Tibial nerve (tissue), 4 donors: Measurements from ENCODE around the gene RAB9A. TPM values are rescaled to one million over a fixed set of nuclear protein-coding genes. Genes with fewer than 3 reads are reported as not detected.

Experiments used
- DNase-seq, 2 donors: peaks; one replicate each; pipeline ENCODE4 v3.0.0-alpha.2; 2019; ENCODE audit warnings: low spot score in 2 of 2
- H3K27ac ChIP-seq, 4 donors: fragments of 200-600 bp; sonication (generic) in 3 of 4; one replicate each; pipeline ENCODE4 v1.5.1; 2017 to 2019; ENCODE audit warnings: mild to moderate bottlenecking in 1 of 4
- H3K27me3 ChIP-seq, 2 donors: fragments of 200-600 bp; sonication (generic) in 1 of 2; one replicate each; pipeline versions ENCODE4 v1.5.1 to v1.6.0; 2017 to 2019
- H3K36me3 ChIP-seq, 3 donors: fragments of 200-600 bp; sonication (generic); one replicate each; pipeline ENCODE4 v1.5.1; 2018 to 2019
- H3K4me1 ChIP-seq, 4 donors: fragments of 200-600 bp; sonication (generic) in 3 of 4; one replicate each; pipeline ENCODE4 v1.5.1; 2017 to 2019
- H3K4me3 ChIP-seq, 4 donors: fragments of 200-600 bp; sonication (generic) in 3 of 4; one replicate each; pipeline ENCODE4 v1.5.1; 2017 to 2019; ENCODE audit warnings: mild to moderate bottlenecking in 1 of 4, moderate library complexity in 1 of 4
- H3K9me3 ChIP-seq, 4 donors: fragments of 200-600 bp; sonication (generic) in 3 of 4; one replicate each; pipeline ENCODE4 v1.5.1; 2017 to 2019
- CTCF ChIP-seq, 5 experiments: fragments of 200-600 bp in 3 of 5; fragments of 450-650 bp in 2 of 5; sonication (generic) in 3 of 5; IDR thresholded peaks; one replicate each; pipeline ENCODE4 v1.5.1; 2016 to 2019; ENCODE audit warnings: antibody characterized with exemption in 5 of 5, mild to moderate bottlenecking in 3 of 5, moderate library complexity in 2 of 5
- EP300 ChIP-seq, 2 donors: sonication (generic); formaldehyde crosslinking; IDR thresholded peaks; one replicate each; pipeline ENCODE4 v1.6.1; 2017; ENCODE audit warnings: antibody characterized with exemption in 2 of 2, mild to moderate bottlenecking in 1 of 2
- POLR2A ChIP-seq, 2 donors: fragments of 450-650 bp; IDR thresholded peaks; one replicate each; pipeline ENCODE4 v1.6.1; 2017; ENCODE audit warnings: antibody characterized with exemption in 2 of 2, mild to moderate bottlenecking in 2 of 2, moderate library complexity in 2 of 2
- WGBS, 2 donors: methylation state at CpG; one replicate each; pipeline ENCODE4 v1.1.5; 2018; 5-methylcytosine and 5-hydroxymethylcytosine counted together
- total RNA-seq, 4 donors: library from RNA; depleted of rRNA; stranded (reverse); fragments of >200 nt; gene quantifications; one replicate each; pipeline ENCODE4 v1.1.0, GENCODE V29; 2016

RAB9A gene
- total RNA-seq, 4 donors from 2014 or later, result 20.1 to 69.5 (median 24.9) TPM

DNA sequence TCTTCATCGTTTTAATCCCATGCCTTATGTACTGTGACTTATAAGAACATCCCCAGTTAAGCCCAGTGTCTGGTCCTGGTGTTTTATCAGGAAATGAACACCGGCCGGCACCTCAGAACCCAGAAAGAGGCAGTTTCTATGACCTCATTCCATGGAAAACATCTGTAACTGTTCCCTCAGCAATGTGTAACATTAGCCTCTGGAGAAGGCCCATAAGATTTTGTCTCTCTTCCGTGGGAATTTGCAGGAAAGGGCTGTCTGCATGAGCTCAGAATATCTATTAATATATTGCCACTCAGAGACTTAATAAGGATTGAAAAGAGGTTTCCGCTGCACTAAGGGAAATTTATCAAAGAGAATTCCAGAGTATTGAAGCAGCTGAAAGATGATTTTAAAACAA is 39.1 kb upstream of the RAB9A start:
- TF ChIP-seq POLR2A (IDR thresholded peaks at IDR 0.05), result no peak
- no peak for TF ChIP-seq CTCF (IDR thresholded peaks at IDR 0.05)
- no peak for TF ChIP-seq EP300 (IDR thresholded peaks at IDR 0.05)
- Histone ChIP-seq H3K27ac (no peak overlapping the region), H3K4me3 (no peak overlapping the region), H3K9me3 (no peaks in the 10 kb centered on the region), H3K4me1 (peaks cover 0 to 15% (median 9%) of the 10 kb centered on the region in 4 donors), H3K27me3 (peaks cover 0 to 22% of the 10 kb centered on the region in 2 donors), H3K36me3 (no peaks in the 10 kb centered on the region)
- WGBS, 2 donors, result 52 to 62% methylated on average over 5 of the region's 5 CpGs
- no peak for DNase-seq

DNA sequence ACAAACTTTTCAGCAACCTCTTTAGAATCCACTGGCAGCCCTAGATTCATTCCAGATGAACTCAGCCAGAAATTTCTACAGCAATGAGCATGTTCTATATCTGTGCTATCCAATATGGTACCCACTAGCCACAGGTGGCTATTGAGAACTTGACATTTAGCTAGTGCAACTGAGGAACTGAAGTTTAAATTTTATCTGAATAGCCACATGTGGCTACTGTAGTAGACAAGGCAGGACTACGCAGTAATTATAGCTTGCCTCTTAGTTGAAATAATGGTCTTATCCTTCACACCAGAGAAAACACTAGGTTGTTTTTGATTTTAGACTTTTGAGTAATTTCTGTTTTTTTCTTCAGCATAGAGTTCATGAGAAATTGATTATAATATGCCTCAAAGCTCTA is 38.6 kb upstream of the RAB9A start:
- peaks cover 0 to 18% of the 10 kb centered on the region in 2 donors for H3K27me3 ChIP-seq
- no peak overlapping the region for H3K27ac ChIP-seq
- no peak for TF ChIP-seq POLR2A (IDR thresholded peaks at IDR 0.05)
- no peak for TF ChIP-seq CTCF (IDR thresholded peaks at IDR 0.05)
- no peak for TF ChIP-seq EP300 (IDR thresholded peaks at IDR 0.05)
- WGBS, 2 donors, result 97 to 100% methylated on average over 1 of the region's 1 CpG
- peaks cover 0 to 15% (median 9%) of the 10 kb centered on the region in 4 donors for H3K4me1 ChIP-seq
- H3K9me3 ChIP-seq, result no peaks in the 10 kb centered on the region
- H3K4me3 ChIP-seq, result no peak overlapping the region
- DNase-seq, result no peak
- no peaks in the 10 kb centered on the region for H3K36me3 ChIP-seq

- 57 to 90% methylated on average over 3 of the region's 3 CpGs for WGBS, 2 donors
- Histone ChIP-seq H3K36me3 (no peaks in the 10 kb centered on the region), H3K27ac (no peak overlapping the region), H3K9me3 (no peaks in the 10 kb centered on the region), H3K4me3 (no peak overlapping the region), H3K4me1 (peaks cover 0 to 15% (median 9%) of the 10 kb centered on the region in 4 donors), H3K27me3 (peaks cover 0 to 10% of the 10 kb centered on the region in 2 donors)
- no peak for TF ChIP-seq POLR2A (IDR thresholded peaks at IDR 0.05)
- no peak for TF ChIP-seq CTCF (IDR thresholded peaks at IDR 0.05)
- no peak for TF ChIP-seq EP300 (IDR thresholded peaks at IDR 0.05)
- no peak for DNase-seq
These were observed 37.8 kb upstream of the RAB9A start for GRCh38 chrX:13651150-13651549.

DNA sequence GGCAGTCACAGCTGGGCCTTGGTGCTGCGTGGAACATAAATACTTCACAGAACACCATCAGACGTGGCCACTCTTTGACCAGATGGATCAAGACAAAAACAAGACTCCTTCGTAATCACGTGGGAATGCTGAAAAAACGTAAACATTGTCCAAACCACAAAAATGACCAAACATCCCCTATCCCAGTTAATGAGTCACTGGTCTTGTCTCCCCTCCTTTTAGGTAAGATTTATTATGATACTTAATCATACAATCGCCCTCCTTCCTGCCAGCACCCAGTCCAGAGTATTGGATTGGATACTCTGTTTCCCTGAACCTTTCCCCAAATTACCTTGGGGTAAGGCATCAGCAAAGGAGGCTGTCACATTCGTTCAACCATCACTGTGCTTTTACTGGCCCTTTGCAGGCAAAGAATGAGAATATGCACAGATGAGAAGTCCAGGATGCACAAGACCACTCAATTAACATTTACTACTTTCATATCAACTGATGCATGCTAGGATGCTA is 36.6 kb upstream of the RAB9A start:
- no peak for TF ChIP-seq CTCF (IDR thresholded peaks at IDR 0.05)
- peak overlapping the region; percentile 37 to 69 (median 62) for H3K4me3 ChIP-seq
- 29 to 41% methylated on average over 7 of the region's 7 CpGs for WGBS, 2 donors
- no peaks in the 10 kb centered on the region for H3K36me3 ChIP-seq
- DNase-seq, result no peak
- peaks cover 0 to 15% (median 7%) of the 10 kb centered on the region in 4 donors for H3K4me1 ChIP-seq
- H3K27ac ChIP-seq, result peak overlapping the region; percentile 75 to 96 (median 88)
- no peaks in the 10 kb centered on the region for H3K27me3 ChIP-seq
- no peaks in the 10 kb centered on the region for H3K9me3 ChIP-seq

DNA sequence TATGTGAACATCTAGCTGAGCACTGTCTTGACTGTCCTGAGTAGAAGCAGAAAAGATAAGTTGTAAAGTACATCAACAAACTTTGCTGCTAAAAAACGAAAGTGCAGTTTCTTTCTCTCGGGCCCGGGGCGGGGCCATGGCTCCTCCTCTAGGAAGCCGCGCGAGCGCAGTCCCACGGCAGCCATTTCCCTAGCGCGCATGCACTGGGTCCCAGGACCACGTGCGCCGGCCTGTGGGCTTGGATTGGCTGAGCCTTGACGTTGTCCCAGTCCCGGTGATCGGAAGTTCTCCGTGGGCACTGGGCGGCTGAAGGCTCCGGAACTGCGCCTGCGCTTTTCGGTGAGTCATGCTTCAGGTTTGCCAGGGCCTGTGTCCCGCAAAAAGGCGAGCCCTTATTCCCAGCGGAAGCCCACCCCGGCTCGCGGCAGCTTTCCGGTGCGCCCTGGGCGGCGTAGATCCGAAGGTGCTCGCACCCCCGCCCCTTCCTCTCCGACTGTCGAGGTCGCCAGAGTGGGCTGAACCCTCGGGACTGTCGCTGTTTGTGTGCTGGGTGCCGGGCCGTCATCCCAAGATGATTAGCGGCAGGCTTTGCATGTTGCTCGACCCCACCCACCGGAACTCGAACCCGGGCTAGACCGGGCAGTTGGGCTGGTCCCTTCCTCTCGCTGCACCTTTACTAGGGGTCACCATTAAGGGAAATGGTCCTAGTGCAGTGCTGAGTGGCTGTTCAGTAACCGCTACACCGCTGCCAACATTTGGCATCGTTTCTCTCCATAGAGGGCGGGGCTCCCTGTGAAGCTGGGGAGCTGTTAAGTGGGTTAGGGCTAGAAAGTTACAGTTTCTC is 35.9 kb upstream of the RAB9A start, which contains the start of gene TCEANC:
Gene TCEANC, plus strand, starts transcription at position 292 of the 844 bp plus-strand sequence. CDS start 9,368 bp downstream, outside the sequence.
- TF ChIP-seq POLR2A (IDR thresholded peaks at IDR 0.05) (peak; percentile 62 to 79), EP300 (IDR thresholded peaks at IDR 0.05) (peak; percentile 79 to 92), CTCF (IDR thresholded peaks at IDR 0.05) (peak in 2 of 5 experiments; percentile 11 to 47)
- peak; percentile 87 for DNase-seq
- WGBS, 2 donors, result 0 to 6% methylated on average over 22 to 43 of the region's 54 CpGs

More for the DNA sequence above, 35.9 kb upstream of the RAB9A start, which contains the start of gene TCEANC:
- peaks cover 0 to 15% (median 7%) of the 10 kb centered on the region in 4 donors for H3K4me1 ChIP-seq
- H3K9me3 ChIP-seq, result no peaks in the 10 kb centered on the region
- no peaks in the 10 kb centered on the region for H3K27me3 ChIP-seq
- H3K36me3 ChIP-seq, result no peaks in the 10 kb centered on the region
- peak within 1 kb of the TSS; percentile 75 to 96 (median 92) for H3K27ac ChIP-seq
- H3K4me3 ChIP-seq, result peak within 1 kb of the TSS; percentile 48 to 69 (median 62)
